ENCODE results near the gene IL17RA.

IL17RA gene

DNA sequence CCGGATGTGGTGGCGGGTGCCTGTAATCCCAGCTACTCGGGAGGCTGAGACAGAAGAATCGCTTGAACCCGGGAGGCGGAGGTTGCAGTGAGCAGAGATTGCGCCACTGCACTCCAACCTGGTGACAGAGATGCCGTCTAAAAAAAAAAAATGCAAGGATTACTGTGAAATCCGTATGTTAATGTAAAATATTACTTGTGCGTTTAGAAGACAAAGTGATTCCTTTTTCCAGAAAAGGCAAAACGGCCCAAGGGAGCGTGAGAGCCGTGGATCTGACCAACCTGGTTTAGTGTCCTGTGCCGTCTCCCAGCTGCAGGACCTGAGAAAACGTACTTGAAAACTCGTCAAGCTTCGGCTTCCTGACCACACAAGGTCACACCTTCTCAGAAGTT, 73.4 kb downstream of the IL17RA start:
- no peak for DNase-seq (ENCODE audit: low spot score)

DNA sequence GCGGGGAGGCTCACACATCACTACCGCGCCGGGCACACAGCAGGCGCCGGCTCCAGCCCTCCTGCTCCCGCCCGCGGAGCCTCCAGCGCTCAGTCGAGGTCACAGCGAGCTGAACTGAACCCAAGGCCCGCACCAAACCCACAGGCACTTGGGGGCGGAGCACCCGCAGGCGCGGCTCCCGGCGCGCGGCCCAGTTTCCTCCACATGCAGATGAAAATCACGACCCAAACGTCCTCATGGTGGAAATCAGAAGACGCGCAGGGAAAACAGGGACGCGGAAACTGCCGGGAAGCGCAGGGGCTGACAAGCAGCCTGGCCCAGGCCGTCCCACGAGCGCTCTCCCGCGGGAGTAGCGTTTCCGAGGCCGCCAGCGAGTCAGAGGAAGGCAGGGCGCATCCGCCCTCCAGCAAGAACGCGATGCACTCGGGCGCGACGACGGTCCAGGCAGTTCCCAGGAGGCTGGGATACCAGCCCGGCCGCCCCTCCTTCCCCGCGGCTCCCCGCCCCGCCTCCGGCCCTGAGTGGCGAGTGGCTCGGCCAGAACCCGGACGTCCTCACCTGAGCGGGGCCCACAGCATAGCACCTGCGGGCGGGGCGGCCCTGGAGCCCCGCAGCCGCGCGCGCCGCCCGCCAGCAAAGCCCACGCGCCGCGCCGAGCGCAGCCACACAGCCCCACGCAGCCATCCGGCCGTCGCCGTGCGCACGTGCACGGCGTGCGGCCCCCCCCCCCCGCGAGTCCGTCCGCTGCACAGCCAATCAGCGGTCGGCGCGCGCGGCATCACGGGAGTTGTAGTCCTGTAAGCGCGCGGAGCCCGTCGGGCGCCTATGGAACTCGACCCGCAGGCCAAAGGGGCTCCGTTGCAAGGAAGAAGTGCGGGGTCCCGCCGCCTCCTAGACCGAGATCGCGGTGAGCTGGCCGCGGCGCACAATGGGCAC, 74.0 kb downstream of the IL17RA start, which contains the start of gene HDHD5:
TSS of gene HDHD5 (minus strand) at position 710 of the 936 bp plus-strand sequence. CDS start at position 684, 26 bp downstream.
- DNase-seq (ENCODE audit: low spot score): peak; percentile 90

- peak; percentile 23 for DNase-seq (ENCODE audit: low spot score)
These were observed 74.7 kb downstream of the IL17RA start for GRCh38 chr22:17159504-17159951.

- no peak for DNase-seq (ENCODE audit: low spot score)
These were observed 77.2 kb downstream of the IL17RA start for GRCh38 chr22:17161991-17162390.

GRCh38 chr22:17162731-17163130, 77.9 kb downstream of the IL17RA start:
- no peak for DNase-seq (ENCODE audit: low spot score)

- no peak for DNase-seq (ENCODE audit: low spot score)
These were observed 79.7 kb downstream of the IL17RA start for GRCh38 chr22:17164392-17165024.

Data from CD4-positive, alpha-beta T cell treated with Interleukin-2 at 100 ng/mL for 4 hours (primary cell).